Activated T-cell treated with anti-CD3 and anti-CD28 coated beads, Interleukin-2, amount 50 U/mL, for 4 hours (primary cell): Measurements from ENCODE around the gene ARHGAP22. TPM values are rescaled to one million over a fixed set of nuclear protein-coding genes. Genes with fewer than 3 reads are reported as not detected.

Source experiments
- ATAC-seq, 2 donors: fragments of 200-7000 bp; cut with Tn5 transposase; one replicate each; pipeline ENCODE4 v1.10.0; 2021
- DNase-seq: peaks from one replicate; pipeline ENCODE4 v3.0.0-alpha.2; 2020
- H3K27me3 Mint-ChIP-seq: one replicate; pipeline ENCODE4 v1.8.0; 2021; ENCODE audit warnings: low read depth, mixed read lengths
- H3K36me3 Mint-ChIP-seq: one replicate; pipeline ENCODE4 v1.8.0; 2022; ENCODE audit warnings: mixed read lengths; ENCODE audit not compliant: insufficient read depth
- H3K4me1 Mint-ChIP-seq: one replicate; pipeline ENCODE4 v1.8.0; 2021; ENCODE audit warnings: low read depth, mixed read lengths
- H3K4me3 Mint-ChIP-seq: one replicate; pipeline ENCODE4 v1.8.0; 2021; ENCODE audit warnings: mild to moderate bottlenecking, moderate library complexity, mixed read lengths
- H3K9me3 Mint-ChIP-seq: one replicate; pipeline ENCODE4 v1.8.0; 2021; ENCODE audit warnings: mixed read lengths
- total RNA-seq, 3 donors: library from RNA; stranded (reverse); gene quantifications; one replicate each; pipeline ENCODE4 v1.2.1, GENCODE V29; 2021

ARHGAP22 gene
- total RNA-seq, 3 donors from 2014 or later = 0.08 to 0.63 (median 0.13) TPM

DNA sequence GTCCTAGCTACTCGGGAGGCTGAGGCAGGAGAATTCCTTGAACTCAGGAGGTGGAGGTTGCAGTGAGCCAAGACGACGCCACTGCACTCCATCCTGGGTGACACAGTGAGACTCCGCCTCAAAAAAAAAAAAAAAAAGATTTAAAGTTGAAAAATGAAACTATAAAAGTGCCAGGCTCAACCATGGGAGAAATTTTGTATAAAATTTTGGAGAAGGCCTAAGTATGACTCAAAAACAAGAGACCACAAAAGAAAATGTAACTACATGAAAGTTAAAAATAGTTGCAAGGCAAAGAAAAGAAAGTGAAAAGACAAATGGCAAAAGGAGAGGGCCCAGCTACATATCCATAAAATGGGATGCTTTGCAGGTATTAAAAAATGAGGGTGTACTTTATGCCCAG is 104.1 kb downstream of the ARHGAP22 start:
- H3K27me3 Mint-ChIP-seq = peaks cover 12% of the 10 kb centered on the region
- no peak for ATAC-seq
- no peaks in the 10 kb centered on the region for H3K9me3 Mint-ChIP-seq
- H3K36me3 Mint-ChIP-seq = no peaks in the 10 kb centered on the region
- DNase-seq = no peak
- H3K4me1 Mint-ChIP-seq = no peaks in the 10 kb centered on the region
- H3K4me3 Mint-ChIP-seq = no peak overlapping the region

GRCh38 chr10:48498940-48499510 is 105.8 kb downstream of the ARHGAP22 start:
- DNase-seq (no peak), ATAC-seq (no peak)
- Mint-ChIP-seq H3K4me1 (peaks cover 8% of the 10 kb centered on the region), H3K36me3 (no peaks in the 10 kb centered on the region), H3K9me3 (no peaks in the 10 kb centered on the region), H3K4me3 (no peak overlapping the region), H3K27me3 (peaks cover 21% of the 10 kb centered on the region)

DNA sequence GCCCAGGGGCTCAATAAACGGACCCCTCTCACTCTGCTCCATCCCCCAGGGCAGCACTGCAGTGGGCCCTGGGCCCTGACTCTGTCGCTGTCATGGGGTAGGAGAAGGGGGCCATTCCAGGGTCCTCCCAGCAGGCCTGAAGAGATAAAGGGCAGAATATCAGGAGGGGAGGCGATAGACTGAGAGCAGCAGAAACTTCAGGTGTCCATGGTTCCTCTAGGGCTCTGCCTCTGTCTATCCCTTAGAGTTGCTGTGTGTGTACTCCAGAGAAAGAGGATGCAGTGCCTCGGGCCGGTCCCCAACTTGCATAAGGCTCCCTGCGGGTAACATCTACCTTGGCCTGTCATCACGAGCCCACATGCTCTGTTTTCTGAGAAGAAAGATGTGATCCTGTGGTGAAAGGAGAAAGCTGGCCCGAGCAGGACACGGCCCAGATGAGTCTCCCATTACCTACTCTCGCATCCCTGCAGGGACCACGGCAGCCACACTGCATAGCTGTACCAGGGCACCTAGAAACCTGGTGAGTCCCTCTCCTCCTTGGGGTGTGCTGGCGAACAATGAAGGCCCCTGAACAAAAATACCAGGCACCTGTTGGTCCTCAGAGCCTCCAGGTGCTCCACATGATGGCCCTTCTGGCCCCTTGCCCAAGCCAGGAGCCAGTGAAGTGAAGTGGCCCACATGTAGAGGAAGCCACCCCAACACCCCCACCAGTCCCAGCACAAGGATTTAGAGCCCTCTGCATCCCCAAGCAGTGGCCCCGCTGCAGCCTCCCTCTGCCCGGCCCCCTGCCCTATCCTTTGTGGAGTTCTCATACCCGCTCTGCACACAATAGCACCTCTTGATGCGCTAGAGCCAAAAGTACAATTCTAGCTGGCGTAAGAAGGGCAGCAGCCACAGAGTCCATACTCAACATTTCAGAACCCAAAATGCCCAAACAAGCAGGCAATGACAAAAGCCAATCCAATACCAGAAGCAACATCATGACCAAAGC is 106.8 kb downstream of the ARHGAP22 start:
- Mint-ChIP-seq H3K27me3 (peaks cover 24% of the 10 kb centered on the region), H3K9me3 (no peaks in the 10 kb centered on the region), H3K4me1 (peaks cover 11% of the 10 kb centered on the region), H3K36me3 (no peaks in the 10 kb centered on the region), H3K4me3 (no peak overlapping the region)
- DNase-seq (no peak), ATAC-seq (no peak)

DNA sequence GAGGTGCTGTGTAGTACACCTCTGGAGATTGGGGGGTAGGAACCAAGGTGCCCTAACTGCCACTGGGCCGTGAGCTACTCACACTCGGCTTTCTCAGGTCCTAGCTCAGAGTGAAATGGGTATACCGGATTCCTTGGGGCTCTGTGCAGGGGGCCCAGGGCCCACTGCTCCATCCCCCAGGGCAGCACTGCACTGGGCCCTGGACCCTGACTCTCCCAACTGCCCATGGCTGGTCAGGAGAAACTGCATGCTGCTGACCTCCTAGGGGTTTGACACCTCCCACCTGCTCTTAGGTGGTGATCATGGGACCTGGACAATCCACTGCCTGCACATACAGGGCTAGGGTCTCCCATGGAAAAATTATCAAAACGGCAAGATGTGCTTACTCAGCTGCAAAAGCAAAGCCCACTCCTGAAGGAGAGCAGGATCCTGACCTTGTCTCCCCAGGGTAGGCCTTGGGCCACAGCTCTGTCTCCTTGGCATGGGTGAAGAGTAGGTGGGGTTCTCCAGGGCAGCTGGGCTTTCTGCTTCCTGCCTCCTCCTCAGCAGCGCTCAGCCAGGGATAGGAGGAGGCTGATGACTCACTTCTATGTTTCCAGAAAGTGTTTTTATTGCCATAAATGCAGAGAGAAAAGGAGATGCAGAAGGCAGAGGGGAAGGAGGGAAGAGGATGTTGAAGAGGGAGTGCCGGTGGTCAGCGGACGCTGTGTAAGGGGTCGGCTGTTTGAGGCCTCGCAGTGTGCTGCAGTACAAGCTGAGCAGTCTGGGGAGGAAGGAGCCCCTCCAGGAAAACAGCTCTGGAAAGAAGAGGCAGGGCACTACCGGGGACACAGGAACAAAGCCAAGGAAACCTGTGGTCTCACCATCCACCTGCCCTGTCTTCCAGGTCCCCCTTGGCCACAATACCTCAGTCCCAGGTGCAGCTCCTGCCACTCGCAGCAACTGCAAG is 107.8 kb downstream of the ARHGAP22 start:
- Mint-ChIP-seq H3K9me3 (no peaks in the 10 kb centered on the region), H3K27me3 (peaks cover 24% of the 10 kb centered on the region), H3K4me1 (peaks cover 11% of the 10 kb centered on the region), H3K4me3 (no peak overlapping the region), H3K36me3 (no peaks in the 10 kb centered on the region)
- DNase-seq (no peak), ATAC-seq (no peak)

DNA sequence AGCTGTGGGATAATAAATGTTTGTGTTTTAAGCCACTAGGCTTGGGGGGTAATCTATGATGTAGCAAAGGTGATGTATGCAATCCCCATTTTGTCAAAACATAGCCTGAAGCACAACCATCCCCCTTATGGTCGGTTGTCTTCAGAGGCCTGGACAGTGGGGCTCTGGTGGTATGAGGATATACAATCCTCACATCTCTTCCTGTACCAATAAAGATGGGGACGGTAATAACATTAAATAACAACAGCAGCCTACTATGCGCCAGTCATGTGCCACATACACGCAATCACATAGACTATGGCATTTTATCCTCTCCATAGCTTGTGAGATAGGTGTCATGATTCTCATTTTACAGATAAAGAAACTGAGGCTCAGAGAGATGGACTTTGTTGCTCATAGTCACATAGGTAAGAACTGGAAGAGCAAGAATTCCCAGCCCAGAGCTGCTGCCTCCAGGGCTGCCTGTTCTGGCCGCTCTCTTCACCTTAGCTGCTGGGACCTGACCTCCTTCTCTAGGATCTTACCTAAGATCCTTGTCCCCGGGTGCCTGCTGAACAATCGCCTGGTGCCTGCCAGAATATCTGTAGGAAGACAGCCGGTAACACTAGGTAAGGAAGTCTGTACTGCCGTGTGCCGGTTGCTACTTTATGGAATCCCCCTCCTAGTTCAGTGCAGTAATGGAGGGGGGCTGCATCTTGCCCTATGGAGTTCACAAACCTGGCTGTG is 108.6 kb downstream of the ARHGAP22 start:
- DNase-seq = no peak
- H3K4me3 Mint-ChIP-seq = no peak overlapping the region
- peaks cover 26% of the 10 kb centered on the region for H3K27me3 Mint-ChIP-seq
- H3K9me3 Mint-ChIP-seq = no peaks in the 10 kb centered on the region
- no peak for ATAC-seq
- no peaks in the 10 kb centered on the region for H3K36me3 Mint-ChIP-seq
- H3K4me1 Mint-ChIP-seq = peaks cover 11% of the 10 kb centered on the region

DNA sequence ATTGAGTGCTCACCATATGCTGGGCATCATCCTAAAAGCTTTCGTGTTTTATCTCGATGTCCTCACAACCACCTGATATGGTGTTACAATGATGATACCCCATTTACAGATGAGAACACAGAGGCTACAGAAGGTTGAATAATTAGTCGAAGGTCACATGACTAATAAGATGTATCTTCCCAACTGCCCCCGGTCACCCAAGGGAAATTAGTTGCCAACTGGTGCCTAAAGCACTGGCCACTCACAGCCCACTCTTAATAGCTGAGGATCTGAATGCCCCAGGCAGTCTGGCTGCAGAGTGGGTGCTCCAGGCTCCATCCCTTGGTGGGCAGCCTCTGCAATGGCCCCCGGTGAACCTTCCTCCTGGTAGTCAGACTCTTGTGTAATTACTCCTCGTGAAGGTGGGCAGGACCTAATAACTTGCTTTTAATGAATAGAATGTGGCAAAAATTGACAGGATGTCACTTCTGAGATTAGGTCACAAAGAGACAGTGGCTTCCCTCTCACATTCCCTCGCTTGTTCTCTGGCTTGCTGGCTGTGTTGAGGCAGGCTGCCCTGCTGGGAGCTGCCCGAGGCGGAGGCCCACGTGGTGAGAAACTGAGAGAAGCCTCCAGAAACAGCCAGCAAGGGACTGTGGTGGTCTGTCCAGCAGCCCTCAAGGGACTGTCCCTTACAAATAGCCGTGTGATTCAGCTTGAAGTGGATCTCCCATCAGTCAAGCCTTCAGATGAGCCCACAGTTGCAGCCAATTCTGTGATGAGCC is 109.4 kb downstream of the ARHGAP22 start:
- H3K27me3 Mint-ChIP-seq = peaks cover 28% of the 10 kb centered on the region
- no peaks in the 10 kb centered on the region for H3K9me3 Mint-ChIP-seq
- ATAC-seq (no peak), DNase-seq (no peak)
- H3K4me1 Mint-ChIP-seq = peaks cover 11% of the 10 kb centered on the region
- no peak overlapping the region for H3K4me3 Mint-ChIP-seq
- no peaks in the 10 kb centered on the region for H3K36me3 Mint-ChIP-seq

DNA sequence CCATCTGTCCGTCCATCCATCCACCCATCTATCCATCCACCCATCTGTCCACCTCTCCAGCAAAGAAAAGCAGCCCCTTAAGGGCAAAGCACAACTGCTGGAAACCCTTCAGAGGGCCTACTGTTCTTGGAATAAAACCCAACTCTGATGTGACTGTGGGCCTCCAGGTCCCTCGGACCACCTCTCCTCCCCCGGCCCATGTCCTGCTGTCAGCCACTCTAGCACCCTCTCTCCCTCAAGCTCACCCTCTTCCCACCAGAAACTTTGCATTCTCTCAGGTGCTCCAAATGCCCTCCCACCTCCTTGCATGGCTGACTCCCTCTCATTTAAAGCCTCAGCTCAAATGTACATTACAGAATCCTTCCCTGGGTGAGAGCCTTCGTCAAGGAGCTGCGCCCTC is 110.3 kb downstream of the ARHGAP22 start:
- ATAC-seq = no peak
- peaks cover 11% of the 10 kb centered on the region for H3K4me1 Mint-ChIP-seq
- DNase-seq = no peak
- no peak overlapping the region for H3K4me3 Mint-ChIP-seq
- no peaks in the 10 kb centered on the region for H3K36me3 Mint-ChIP-seq
- no peaks in the 10 kb centered on the region for H3K9me3 Mint-ChIP-seq
- H3K27me3 Mint-ChIP-seq = peaks cover 28% of the 10 kb centered on the region

DNA sequence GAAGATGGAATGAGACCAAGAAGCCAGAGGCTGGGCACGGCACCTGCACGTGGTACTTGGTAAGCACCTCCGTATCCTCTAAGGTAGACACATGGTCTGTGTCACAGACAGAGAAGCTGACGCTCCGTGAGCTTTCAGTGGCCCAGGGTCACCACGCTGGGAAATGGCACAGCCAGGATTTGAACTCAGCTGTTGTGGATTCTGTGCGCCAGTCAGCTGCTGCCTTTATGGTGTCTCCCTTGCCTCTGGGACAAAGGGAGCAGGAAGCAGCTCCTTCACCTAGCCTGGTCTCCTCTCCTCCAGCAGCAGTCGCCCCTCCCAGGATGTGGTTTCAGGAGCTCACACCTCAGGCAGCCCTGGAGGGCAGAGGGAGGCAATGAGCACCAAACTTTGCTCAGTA is 110.8 kb downstream of the ARHGAP22 start:
- no peaks in the 10 kb centered on the region for H3K9me3 Mint-ChIP-seq
- ATAC-seq = no peak
- H3K4me3 Mint-ChIP-seq = no peak overlapping the region
- peaks cover 28% of the 10 kb centered on the region for H3K27me3 Mint-ChIP-seq
- peaks cover 11% of the 10 kb centered on the region for H3K4me1 Mint-ChIP-seq
- DNase-seq = no peak
- no peaks in the 10 kb centered on the region for H3K36me3 Mint-ChIP-seq

- no peaks in the 10 kb centered on the region for H3K36me3 Mint-ChIP-seq
These were observed 111.6 kb downstream of the ARHGAP22 start for GRCh38 chr10:48493083-48493871.

GRCh38 chr10:48492201-48492600 is 112.7 kb downstream of the ARHGAP22 start:
- no peak for DNase-seq
- no peak for ATAC-seq
- H3K4me3 Mint-ChIP-seq = no peak overlapping the region
- H3K4me1 Mint-ChIP-seq = peaks cover 11% of the 10 kb centered on the region
- H3K36me3 Mint-ChIP-seq = no peaks in the 10 kb centered on the region
- H3K9me3 Mint-ChIP-seq = no peaks in the 10 kb centered on the region
- peaks cover 28% of the 10 kb centered on the region for H3K27me3 Mint-ChIP-seq

More at GRCh38 chr10:48493083-48493871, 111.6 kb downstream of the ARHGAP22 start:
- ATAC-seq = peak in 1 of 2 donors; percentile 33
- Mint-ChIP-seq H3K27me3 (peaks cover 31% of the 10 kb centered on the region), H3K9me3 (no peaks in the 10 kb centered on the region), H3K4me1 (peaks cover 11% of the 10 kb centered on the region), H3K4me3 (no peak overlapping the region)
- DNase-seq = no peak

GRCh38 chr10:48491392-48492139 is 113.3 kb downstream of the ARHGAP22 start:
- ATAC-seq (no peak), DNase-seq (no peak)
- Mint-ChIP-seq H3K27me3 (peaks cover 22% of the 10 kb centered on the region), H3K4me1 (peaks cover 11% of the 10 kb centered on the region), H3K36me3 (no peaks in the 10 kb centered on the region), H3K9me3 (no peaks in the 10 kb centered on the region), H3K4me3 (no peak overlapping the region)

GRCh38 chr10:48490946-48491345 is 113.9 kb downstream of the ARHGAP22 start:
- ATAC-seq (no peak), DNase-seq (no peak)
- no peaks in the 10 kb centered on the region for H3K9me3 Mint-ChIP-seq
- no peak overlapping the region for H3K4me3 Mint-ChIP-seq
- no peaks in the 10 kb centered on the region for H3K36me3 Mint-ChIP-seq
- peaks cover 19% of the 10 kb centered on the region for H3K27me3 Mint-ChIP-seq
- peaks cover 11% of the 10 kb centered on the region for H3K4me1 Mint-ChIP-seq
